SK-N-SH (cell line): Measurements from ENCODE around the gene SMNDC1. TPM values are rescaled to one million over a fixed set of nuclear protein-coding genes. Genes with fewer than 3 reads are reported as not detected.

Source experiments
- CTCF ChIA-PET: fragments of 300-600, 350-600 bp; formaldehyde crosslinking; extraction: SDS; loops from one replicate; lab custom pipeline; 2021; lab: Yijun Ruan, JAX
- POLR2A ChIA-PET: fragments of 350-600 bp; sonication (Branson Sonifier 250); formaldehyde crosslinking; extraction: SDS; loops from one replicate; lab custom pipeline; 2020; ENCODE audit warnings: antibody characterized with exemption, inconsistent platforms; lab: Yijun Ruan, JAX
- DNase-seq: peaks from one replicate; pipeline ENCODE4 v3.0.0; 2012
- H2AFZ ChIP-seq: fragments of 200-600 bp; sonication (generic); 2 replicates; pipeline ENCODE4 v1.8.1; 2016; ENCODE audit warnings: antibody characterized with exemption, mild to moderate bottlenecking, low read depth
- H3F3A ChIP-seq: fragments of 200-600 bp; sonication (generic); replicated peaks from 2 replicates; pipeline ENCODE3; 2016; ENCODE audit warnings: antibody characterized with exemption, mild to moderate bottlenecking; ENCODE audit not compliant: insufficient read depth
- H3K27ac ChIP-seq, 2 experiments: fragments of 200-500 bp in 1 of 2; fragments of 200-600 bp in 1 of 2; sonication (Bioruptor generic) in 1 of 2; sonication (generic), shearing (Covaris generic) in 1 of 2; 2 replicates each; pipeline versions ENCODE4 v1.5.1 to v1.6.1; 2014 to 2016; ENCODE audit warnings: low read depth in 2 of 2, inconsistent platforms in 1 of 2, low read length in 1 of 2, mild to moderate bottlenecking in 1 of 2, mixed read lengths in 1 of 2
- H3K27me3 ChIP-seq: fragments of 200-600 bp; sonication (generic), shearing (Covaris generic); 2 replicates; pipeline ENCODE4 v1.6.1; 2016; ENCODE audit warnings: mixed run types; ENCODE audit not compliant: insufficient read depth
- H3K36me3 ChIP-seq, 2 experiments: fragments of 200-500 bp in 1 of 2; fragments of 200-600 bp in 1 of 2; sonication (Bioruptor generic) in 1 of 2; sonication (generic) in 1 of 2; replicated peaks in 1 of 2; 2 replicates each; pipeline versions ENCODE3 to v1.5.1; 2014 to 2016; ENCODE audit warnings: low read length in 1 of 2, mild to moderate bottlenecking in 1 of 2; ENCODE audit not compliant: insufficient read depth in 2 of 2, control insufficient read depth in 1 of 2
- H3K4me1 ChIP-seq, 2 experiments: fragments of 200-500 bp in 1 of 2; fragments of 200-600 bp in 1 of 2; sonication (Bioruptor generic) in 1 of 2; sonication (generic), shearing (Covaris generic) in 1 of 2; 2 replicates each; pipeline versions ENCODE4 v1.5.1 to v1.6.1; 2014 to 2016; ENCODE audit warnings: low read depth in 1 of 2, low read length in 1 of 2, mixed run types in 1 of 2; ENCODE audit not compliant: insufficient read depth in 2 of 2, control insufficient read depth in 1 of 2
- H3K4me2 ChIP-seq: fragments of 200-600 bp; sonication (generic), shearing (Covaris generic); 2 replicates; pipeline ENCODE4 v1.6.1; 2017; ENCODE audit warnings: mixed run types
- H3K4me3 ChIP-seq, 2 experiments: fragments of 200-500 bp in 1 of 2; fragments of 200-600 bp in 1 of 2; sonication (Bioruptor generic) in 1 of 2; sonication (generic), shearing (Covaris generic) in 1 of 2; 2 replicates each; pipeline versions ENCODE4 v1.5.1 to v1.8.1; 2014 to 2016; ENCODE audit warnings: low read depth in 2 of 2, inconsistent platforms in 1 of 2, low read length in 1 of 2, mild to moderate bottlenecking in 1 of 2, mixed read lengths in 1 of 2, moderate library complexity in 1 of 2
- H3K79me2 ChIP-seq: fragments of 200-600 bp; sonication (generic); 2 replicates; pipeline ENCODE4 v1.8.1; 2017; ENCODE audit warnings: mild to moderate bottlenecking; ENCODE audit not compliant: insufficient read depth
- H3K9ac ChIP-seq: fragments of 200-600 bp; sonication (generic); 2 replicates; pipeline ENCODE4 v1.6.1; 2017; ENCODE audit warnings: mixed run types
- H3K9me2 ChIP-seq: fragments of 200-600 bp; sonication (generic); 2 replicates; pipeline ENCODE4 v1.6.1; 2017; ENCODE audit warnings: mixed run types
- H3K9me3 ChIP-seq: fragments of 200-600 bp; sonication (generic); 2 replicates; pipeline ENCODE4 v1.6.1; 2017; ENCODE audit warnings: mixed run types, mild to moderate bottlenecking, moderate library complexity
- H4K20me1 ChIP-seq: fragments of 200-600 bp; sonication (generic); 2 replicates; pipeline ENCODE4 v1.6.1; 2017; ENCODE audit warnings: mild to moderate bottlenecking, mixed run types; ENCODE audit not compliant: insufficient read depth
- ELF1 ChIP-seq: IDR thresholded peaks from 2 replicates; pipeline ENCODE4 v1.4.0; 2012
- EP300 ChIP-seq, 2 experiments: IDR thresholded peaks; 2 replicates each; pipeline versions ENCODE4 v1.4.0 to v1.6.1; 2012; ENCODE audit warnings: borderline replicate concordance in 1 of 2, low read depth in 1 of 2, low read length in 1 of 2
- FOXM1 ChIP-seq: IDR thresholded peaks from 2 replicates; pipeline ENCODE4 v1.4.0; 2012; ENCODE audit warnings: low read depth, mild to moderate bottlenecking
- GABPA ChIP-seq: IDR thresholded peaks from 2 replicates; pipeline ENCODE4 v1.4.0; 2012; ENCODE audit warnings: low read depth, mild to moderate bottlenecking
- MEF2A ChIP-seq: IDR thresholded peaks from 2 replicates; pipeline ENCODE4 v1.4.0; 2012; ENCODE audit warnings: low read depth, borderline replicate concordance
- MXI1 ChIP-seq: IDR thresholded peaks from 2 replicates; pipeline ENCODE4 v1.6.1; 2012; ENCODE audit warnings: mild to moderate bottlenecking, low read depth, low read length, improper control_type of control experiment
- NFIC ChIP-seq: IDR thresholded peaks from 2 replicates; pipeline ENCODE4 v1.4.0; 2012; ENCODE audit warnings: borderline replicate concordance
- POLR2AphosphoS5 ChIP-seq: IDR thresholded peaks from 2 replicates; pipeline ENCODE4 v1.6.1; 2012; ENCODE audit warnings: low read depth, low read length
- RAD21 ChIP-seq: IDR thresholded peaks from 2 replicates; pipeline ENCODE4 v1.6.1; 2012; ENCODE audit warnings: mild to moderate bottlenecking, low read length
- RCOR1 ChIP-seq: fragments of 150-350 bp; IDR thresholded peaks from 2 replicates; pipeline ENCODE4 v1.6.1; 2017; ENCODE audit warnings: antibody characterized with exemption, low read length
- RXRA ChIP-seq: IDR thresholded peaks from 2 replicates; pipeline ENCODE4 v1.4.0; 2012; ENCODE audit warnings: low read depth, mild to moderate bottlenecking, borderline replicate concordance
- SIN3A ChIP-seq: IDR thresholded peaks from 2 replicates; pipeline ENCODE4 v1.6.1; 2012; ENCODE audit warnings: low read depth, mild to moderate bottlenecking, low read length, moderate library complexity, borderline replicate concordance
- TAF1 ChIP-seq: IDR thresholded peaks from 2 replicates; pipeline ENCODE4 v1.6.1; 2012; ENCODE audit warnings: low read depth, mild to moderate bottlenecking, low read length, moderate library complexity, borderline replicate concordance
- TCF12 ChIP-seq: IDR thresholded peaks from 2 replicates; pipeline ENCODE4 v1.4.0; 2012
- YY1 ChIP-seq: IDR thresholded peaks from 2 replicates; pipeline ENCODE4 v1.4.0; 2012; ENCODE audit warnings: low read depth, mild to moderate bottlenecking
- WGBS: methylation state at CpG from one replicate; pipeline ENCODE4 v1.1.6; 2017; ENCODE audit warnings: low lambda C conversion rate; 5-methylcytosine and 5-hydroxymethylcytosine counted together
- polyA plus RNA-seq, 3 experiments: library from polyadenylated mRNA; depleted of rRNA; stranded (reverse); fragments of >200 nt; gene quantifications; 2 replicates each; pipeline ENCODE4 v1.2.3, GENCODE V29; 2012
- TF ChIP-seq, protein P1 (sequence below): fragments of 200-600 bp; sonication (generic); IDR thresholded peaks from 2 replicates; pipeline ENCODE4 v1.6.1; 2017; ENCODE audit warnings: antibody characterized with exemption, mild to moderate bottlenecking, moderate library complexity
- TF ChIP-seq, protein P2 (sequence below): IDR thresholded peaks from 2 replicates; pipeline ENCODE4; 2012
- TF ChIP-seq, protein P3 (sequence below): IDR thresholded peaks from 2 replicates; pipeline ENCODE4 v1.4.0; 2012; ENCODE audit warnings: low read depth, borderline replicate concordance

Gene SMNDC1
- polyA plus RNA-seq, 1 of the 3 experiments (the other 2 are of a cell fraction), result 13.3 TPM

DNA sequence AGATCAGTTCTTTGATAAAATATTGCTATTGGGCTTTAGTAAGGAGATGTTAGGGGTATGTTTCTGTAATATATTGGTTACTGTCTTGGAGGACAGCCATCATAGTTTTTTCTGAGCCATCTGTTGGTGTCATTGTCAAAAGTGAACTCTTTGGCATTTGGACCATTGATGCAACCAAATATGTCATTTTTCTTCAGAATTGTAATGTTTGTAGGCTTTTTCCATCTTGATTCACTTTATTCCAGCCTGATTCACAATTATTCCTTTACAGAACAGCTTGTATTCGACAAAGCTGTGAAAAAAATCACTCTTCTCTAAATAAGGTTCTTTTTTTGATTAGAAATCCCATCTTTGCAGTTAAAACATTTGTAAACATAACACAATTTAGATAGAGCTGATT is 37.4 kb downstream of the SMNDC1 start:
- TF ChIP-seq NFIC (no peak), ELF1 (no peak), SIN3A (no peak), RCOR1 (no peak), MXI1 (no peak), GABPA (no peak), TAF1 (no peak)
- TF ChIP-seq, protein P1, sequence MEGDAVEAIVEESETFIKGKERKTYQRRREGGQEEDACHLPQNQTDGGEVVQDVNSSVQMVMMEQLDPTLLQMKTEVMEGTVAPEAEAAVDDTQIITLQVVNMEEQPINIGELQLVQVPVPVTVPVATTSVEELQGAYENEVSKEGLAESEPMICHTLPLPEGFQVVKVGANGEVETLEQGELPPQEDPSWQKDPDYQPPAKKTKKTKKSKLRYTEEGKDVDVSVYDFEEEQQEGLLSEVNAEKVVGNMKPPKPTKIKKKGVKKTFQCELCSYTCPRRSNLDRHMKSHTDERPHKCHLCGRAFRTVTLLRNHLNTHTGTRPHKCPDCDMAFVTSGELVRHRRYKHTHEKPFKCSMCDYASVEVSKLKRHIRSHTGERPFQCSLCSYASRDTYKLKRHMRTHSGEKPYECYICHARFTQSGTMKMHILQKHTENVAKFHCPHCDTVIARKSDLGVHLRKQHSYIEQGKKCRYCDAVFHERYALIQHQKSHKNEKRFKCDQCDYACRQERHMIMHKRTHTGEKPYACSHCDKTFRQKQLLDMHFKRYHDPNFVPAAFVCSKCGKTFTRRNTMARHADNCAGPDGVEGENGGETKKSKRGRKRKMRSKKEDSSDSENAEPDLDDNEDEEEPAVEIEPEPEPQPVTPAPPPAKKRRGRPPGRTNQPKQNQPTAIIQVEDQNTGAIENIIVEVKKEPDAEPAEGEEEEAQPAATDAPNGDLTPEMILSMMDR, result no peak
- TF ChIP-seq, protein P2, sequence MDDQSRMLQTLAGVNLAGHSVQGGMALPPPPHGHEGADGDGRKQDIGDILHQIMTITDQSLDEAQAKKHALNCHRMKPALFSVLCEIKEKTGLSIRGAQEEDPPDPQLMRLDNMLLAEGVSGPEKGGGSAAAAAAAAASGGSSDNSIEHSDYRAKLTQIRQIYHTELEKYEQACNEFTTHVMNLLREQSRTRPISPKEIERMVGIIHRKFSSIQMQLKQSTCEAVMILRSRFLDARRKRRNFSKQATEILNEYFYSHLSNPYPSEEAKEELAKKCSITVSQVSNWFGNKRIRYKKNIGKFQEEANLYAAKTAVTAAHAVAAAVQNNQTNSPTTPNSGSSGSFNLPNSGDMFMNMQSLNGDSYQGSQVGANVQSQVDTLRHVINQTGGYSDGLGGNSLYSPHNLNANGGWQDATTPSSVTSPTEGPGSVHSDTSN, result no peak
- 81% methylated on average over 1 of the region's 1 CpG for WGBS

DNA sequence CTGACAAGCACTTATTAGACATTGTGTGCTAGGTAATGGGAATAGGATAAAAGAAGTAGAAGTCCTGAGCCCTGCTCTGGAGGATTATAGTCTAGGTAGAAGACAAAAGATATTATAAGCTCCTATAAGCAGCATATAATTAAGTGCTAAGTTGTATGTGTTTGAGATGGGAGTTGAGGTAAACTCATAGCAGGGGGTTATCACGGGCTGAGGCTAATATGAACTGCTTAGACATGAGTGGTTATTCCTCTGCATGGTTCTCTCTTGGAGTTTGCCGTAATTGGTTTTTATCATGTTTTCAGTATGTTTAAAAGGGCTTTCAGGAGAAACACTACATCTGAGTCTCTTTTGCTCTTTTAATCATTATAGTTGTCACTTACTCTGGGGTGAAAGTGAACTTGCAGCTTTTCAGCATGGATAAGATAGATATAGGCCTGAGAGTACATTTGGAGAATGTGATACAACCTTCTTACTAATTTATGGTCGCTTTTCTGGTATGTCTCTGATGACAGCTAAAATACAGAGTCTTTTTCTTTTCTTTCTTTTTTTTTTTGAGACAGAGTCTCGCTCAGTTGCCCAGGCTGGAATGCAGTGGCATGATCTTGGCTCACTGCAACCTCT is 39.0 kb downstream of the SMNDC1 start:
- ChIA-PET POLR2A (no interaction called here), CTCF (interaction anchor here (1.2 kb wide), 1 partner anchor 13 kb away, joined by 3 read pairs; no protein-coding TSS in a partner anchor)
- Histone ChIP-seq H3K36me3 (no peaks in the 10 kb centered on the region), H3K4me2 (no peak overlapping the region), H3F3A (no peaks in the 10 kb centered on the region), H3K4me3 (no peak overlapping the region), H3K27ac (no peak overlapping the region), H2AFZ (no peak overlapping the region), H3K4me1 (peaks cover 3 to 4% of the 10 kb centered on the region in 2 experiments; a peak in 3 of 4 replicates), H3K79me2 (no peaks in the 10 kb centered on the region), H3K9me3 (no peaks in the 10 kb centered on the region), H3K9me2 (no peaks in the 10 kb centered on the region), H3K27me3 (no peaks in the 10 kb centered on the region), H3K9ac (no peak overlapping the region), H4K20me1 (no peaks in the 10 kb centered on the region)
- 86% methylated on average over 4 of the region's 4 CpGs for WGBS
- TF ChIP-seq FOXM1 (no peak), MEF2A (no peak), POLR2AphosphoS5 (no peak), TCF12 (no peak), YY1 (no peak), RXRA (no peak), RAD21 (no peak), TAF1 (no peak), MXI1 (no peak), EP300 (IDR thresholded peaks at IDR 0.05; ENCODE audit: borderline replicate concordance in 1 of 2, low read depth in 1 of 2, low read length in 1 of 2) (no peak)
- TF ChIP-seq, protein P3, sequence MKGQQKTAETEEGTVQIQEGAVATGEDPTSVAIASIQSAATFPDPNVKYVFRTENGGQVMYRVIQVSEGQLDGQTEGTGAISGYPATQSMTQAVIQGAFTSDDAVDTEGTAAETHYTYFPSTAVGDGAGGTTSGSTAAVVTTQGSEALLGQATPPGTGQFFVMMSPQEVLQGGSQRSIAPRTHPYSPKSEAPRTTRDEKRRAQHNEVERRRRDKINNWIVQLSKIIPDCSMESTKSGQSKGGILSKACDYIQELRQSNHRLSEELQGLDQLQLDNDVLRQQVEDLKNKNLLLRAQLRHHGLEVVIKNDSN, result no peak
- DNase-seq, result no peak

More for the DNA sequence above, 37.4 kb downstream of the SMNDC1 start:
- no peak overlapping the region for H3K9ac ChIP-seq
- CTCF ChIA-PET, result interaction anchor here (0.8 to 1.3 kb wide), 2 partner anchors 23 to 130 kb away, joined by 3 to 6 read pairs; no protein-coding TSS in a partner anchor
- no peak overlapping the region for H2AFZ ChIP-seq
- no peak for DNase-seq
- no peaks in the 10 kb centered on the region for H3F3A ChIP-seq
- H3K4me1 ChIP-seq, result peaks cover 3 to 4% of the 10 kb centered on the region in 2 experiments; a peak in 3 of 4 replicates
- H3K27me3 ChIP-seq, result no peaks in the 10 kb centered on the region
- H3K27ac ChIP-seq, result no peak overlapping the region
- H3K9me3 ChIP-seq, result no peaks in the 10 kb centered on the region
- no peak overlapping the region for H3K4me2 ChIP-seq
- POLR2A ChIA-PET, result no interaction called here
- H3K79me2 ChIP-seq, result no peaks in the 10 kb centered on the region
- H3K36me3 ChIP-seq, result no peaks in the 10 kb centered on the region
- no peak overlapping the region for H3K4me3 ChIP-seq
- no peaks in the 10 kb centered on the region for H3K9me2 ChIP-seq
- no peaks in the 10 kb centered on the region for H4K20me1 ChIP-seq
